GM18909 (cell line): ENCODE measurements around the gene ACSS1.

Experiments used
- ATAC-seq: cut with Tn5 transposase; IDR thresholded peaks from one replicate; pipeline ENCODE4 v1.9.1; 2021; ENCODE audit warnings: mild to moderate bottlenecking; ENCODE audit not compliant: unreplicated experiment, poor library complexity

The ACSS1 gene

GRCh38 chr20:25048519-25048952, 9.4 kb downstream of the ACSS1 start:
- no peak for ATAC-seq

GRCh38 chr20:25047766-25048165, 10.2 kb downstream of the ACSS1 start:
- no peak for ATAC-seq

- no peak for ATAC-seq
These were observed 10.9 kb downstream of the ACSS1 start for GRCh38 chr20:25046736-25047666.

- no peak for ATAC-seq
These were observed 11.7 kb downstream of the ACSS1 start for GRCh38 chr20:25046181-25046641.

- ATAC-seq: no peak
These were observed 12.6 kb downstream of the ACSS1 start for GRCh38 chr20:25045343-25045712.

GRCh38 chr20:25044660-25045342, 13.1 kb downstream of the ACSS1 start:
- no peak for ATAC-seq

- no peak for ATAC-seq
These were observed 13.7 kb downstream of the ACSS1 start for GRCh38 chr20:25044261-25044560.

- ATAC-seq: no peak
These were observed 14.3 kb downstream of the ACSS1 start for GRCh38 chr20:25043499-25044260.

- peak; percentile 94 for ATAC-seq
These were observed 15.1 kb downstream of the ACSS1 start for GRCh38 chr20:25042531-25043498.

- no peak for ATAC-seq
These were observed 16.0 kb downstream of the ACSS1 start for GRCh38 chr20:25041813-25042530.

GRCh38 chr20:25040438-25040831, 17.5 kb downstream of the ACSS1 start:
- ATAC-seq: no peak

- no peak for ATAC-seq
These were observed 18.1 kb downstream of the ACSS1 start for GRCh38 chr20:25039697-25040437.

GRCh38 chr20:25038591-25039015, 19.3 kb downstream of the ACSS1 start:
- no peak for ATAC-seq

GRCh38 chr20:25038103-25038410, 19.9 kb downstream of the ACSS1 start:
- ATAC-seq: no peak

- no peak for ATAC-seq
These were observed 20.4 kb downstream of the ACSS1 start for GRCh38 chr20:25037288-25038102.

GRCh38 chr20:25036331-25036936, 21.5 kb downstream of the ACSS1 start:
- peak; percentile 26 for ATAC-seq

- ATAC-seq: peak; percentile 48
These were observed 22.0 kb downstream of the ACSS1 start for GRCh38 chr20:25035921-25036320.
